Mucosa of gallbladder (tissue), 1 donor: ENCODE measurements around the gene XPO4. TPM values are rescaled to one million over a fixed set of nuclear protein-coding genes. Genes with fewer than 3 reads are reported as not detected.
A peak's percentile ranks its signal among the peaks of the same experiment; 100 is the strongest.
"Not testable (repeated sequence)": the region's sequence is repeated elsewhere in the genome, so short reads cannot be mapped to it uniquely, and the experiment has no call there.

Source experiments
- DNase-seq: peaks from one replicate; pipeline ENCODE4 v3.0.0-alpha.2; 2020; ENCODE audit warnings: low spot score
- total RNA-seq: library from RNA; stranded (reverse); gene quantifications from one replicate; pipeline ENCODE4 v1.2.1, GENCODE V29; 2021
- donor health status: DM: no; HTN: no; CAD: no.

The XPO4 gene
- total RNA-seq, 1 donor from 2014 or later = 12.0 TPM

DNA sequence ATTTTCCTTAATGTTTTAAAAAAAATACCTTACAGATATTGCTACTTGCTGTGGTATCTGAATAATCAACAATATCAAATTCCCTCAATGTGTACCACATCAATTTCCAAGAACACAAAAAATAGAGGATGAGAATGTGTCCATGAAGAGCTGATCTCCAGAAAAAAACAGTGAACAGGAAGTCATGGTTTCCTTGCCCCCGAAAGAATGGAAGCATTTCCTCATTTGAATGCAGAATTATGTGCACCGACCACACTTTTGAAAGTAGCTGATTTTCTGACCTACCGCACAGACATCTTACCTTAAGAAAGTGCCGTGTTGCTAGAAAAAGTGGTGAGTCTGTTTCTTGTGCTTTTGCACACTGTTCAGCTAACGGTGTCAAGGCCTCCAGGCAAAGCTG is 115.4 kb downstream of the XPO4 start:
- DNase-seq = no peak

GRCh38 chr13:20782116-20782708 is 120.3 kb downstream of the XPO4 start:
- no peak for DNase-seq

DNA sequence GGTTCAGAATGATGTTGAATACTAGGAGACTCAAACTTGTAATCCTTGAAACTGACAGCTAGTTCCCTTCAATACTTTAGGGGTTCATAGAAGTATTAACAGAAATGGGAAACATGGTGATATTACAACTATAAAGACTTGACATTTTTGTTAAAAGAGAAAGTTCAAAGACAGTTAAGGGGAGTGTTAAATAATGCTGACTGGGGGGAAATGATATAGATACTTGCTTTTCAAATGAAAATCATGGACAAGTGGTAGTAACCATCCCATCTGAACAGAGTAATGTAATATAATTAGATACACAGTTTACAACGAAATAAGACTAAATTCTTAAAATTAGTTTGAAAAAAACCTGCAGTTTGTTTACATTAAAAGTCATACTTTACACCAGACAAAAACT is 122.2 kb downstream of the XPO4 start:
- DNase-seq = no peak

DNA sequence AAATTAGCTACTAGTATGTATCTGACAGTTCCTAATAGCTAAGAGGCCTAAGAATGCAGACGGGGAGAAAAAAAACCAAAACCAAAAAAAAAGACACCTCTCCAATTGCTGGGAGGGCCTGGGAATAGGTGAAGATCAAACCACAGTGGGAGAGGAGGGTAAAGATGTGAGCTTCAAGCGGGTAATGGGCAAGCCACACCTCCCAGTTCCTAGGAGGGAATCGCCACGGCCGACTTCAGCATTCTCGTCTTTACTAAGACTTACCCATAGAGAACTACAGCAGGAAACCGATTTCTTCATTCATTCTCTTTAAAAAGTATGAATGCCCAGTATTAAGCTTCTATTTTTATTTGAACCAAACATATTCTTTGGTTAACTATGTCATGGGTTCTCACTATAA is 123.1 kb downstream of the XPO4 start:
- DNase-seq = no peak

DNA sequence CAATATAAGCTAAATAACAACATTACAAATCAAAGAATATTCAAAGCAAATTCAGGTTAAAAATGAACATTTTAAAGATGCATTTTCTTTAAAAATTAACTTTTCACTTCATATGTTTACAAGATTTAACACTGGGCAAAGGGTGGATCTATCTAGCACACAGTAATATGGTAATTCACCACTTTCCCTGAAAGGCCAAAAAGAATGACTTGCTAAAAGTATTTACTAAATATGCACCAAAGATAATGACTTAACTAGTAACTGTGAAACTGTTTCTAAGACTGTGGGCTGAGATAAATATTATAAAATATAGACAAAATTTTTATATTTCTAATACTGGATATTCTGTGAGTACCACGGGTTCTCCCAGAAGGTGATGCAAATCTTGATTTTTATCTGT is 124.2 kb downstream of the XPO4 start:
- DNase-seq = no peak

GRCh38 chr13:20776751-20777150 is 125.8 kb downstream of the XPO4 start:
- no peak for DNase-seq

GRCh38 chr13:20775961-20776360 is 126.6 kb downstream of the XPO4 start:
- DNase-seq = no peak

GRCh38 chr13:20774746-20775145 is 127.8 kb downstream of the XPO4 start:
- DNase-seq = no peak

GRCh38 chr13:20773194-20774080 is 129.1 kb downstream of the XPO4 start, which contains the start of gene EEF1AKMT1:
TSS of gene EEF1AKMT1 (minus strand) at chr13:20773961. CDS start at chr13:20757598, 16,363 bp downstream.
- peak; percentile 94 for DNase-seq

DNA sequence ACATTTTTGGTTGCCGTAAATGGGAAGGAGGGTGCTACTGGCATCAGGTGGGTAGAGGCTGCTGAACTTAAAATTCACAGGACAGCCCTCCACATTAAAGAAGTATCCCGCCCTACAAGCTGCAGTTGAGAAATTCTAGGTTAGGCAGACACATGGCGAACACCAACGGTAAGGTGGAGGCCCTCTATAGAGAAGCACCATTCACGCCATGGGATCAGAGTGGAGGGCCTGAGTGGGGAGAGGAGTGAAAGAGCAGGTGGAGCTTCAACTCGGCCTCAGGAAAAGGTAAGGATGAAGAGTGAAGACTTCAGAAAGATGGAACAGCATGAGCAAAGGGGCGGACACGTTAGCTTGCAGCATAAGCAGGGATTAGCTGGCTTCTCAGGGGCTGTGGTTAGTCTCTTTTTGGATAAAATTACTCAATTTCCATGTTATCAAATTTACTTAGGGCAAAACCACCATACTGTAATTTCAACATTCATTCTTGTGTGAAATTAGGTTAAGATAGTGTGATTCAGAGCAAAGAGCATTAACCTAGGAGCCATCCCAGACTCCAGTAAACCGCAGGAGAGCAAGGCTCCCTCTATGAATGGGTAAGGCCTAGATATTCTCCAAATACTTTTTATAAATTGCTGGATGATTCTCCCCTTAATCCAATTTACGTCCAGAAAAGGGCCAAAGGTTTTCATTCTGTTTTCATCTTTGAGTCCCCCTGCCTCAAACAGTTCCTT is 130.0 kb downstream of the XPO4 start:
- DNase-seq = no peak

- DNase-seq = no peak
Measured at GRCh38 chr13:20769834-20770233, 132.7 kb downstream of the XPO4 start.

DNA sequence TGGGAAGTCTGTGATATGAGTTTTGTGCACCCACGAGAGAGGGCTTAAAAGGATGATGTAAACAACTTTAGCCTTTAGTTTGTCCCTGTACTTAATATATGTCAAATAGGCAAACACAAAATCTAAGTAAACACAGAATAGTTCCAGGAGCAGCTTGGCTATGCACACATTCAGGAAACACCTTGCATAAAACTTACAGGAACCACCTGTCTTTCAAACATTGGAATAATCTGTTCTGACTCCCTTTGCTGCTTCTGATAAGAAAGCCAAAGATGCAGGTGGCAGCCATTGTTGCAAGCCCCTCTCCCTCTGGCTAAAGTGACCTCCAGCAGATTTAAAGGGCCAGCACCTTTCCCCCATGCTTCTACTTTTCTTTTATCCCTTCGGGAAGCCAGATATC is 133.5 kb downstream of the XPO4 start:
- no peak for DNase-seq

- DNase-seq = no peak
Measured at GRCh38 chr13:20767309-20767943, 135.1 kb downstream of the XPO4 start.

- DNase-seq = no peak
Measured at GRCh38 chr13:20760872-20761271, 141.7 kb downstream of the XPO4 start.

DNA sequence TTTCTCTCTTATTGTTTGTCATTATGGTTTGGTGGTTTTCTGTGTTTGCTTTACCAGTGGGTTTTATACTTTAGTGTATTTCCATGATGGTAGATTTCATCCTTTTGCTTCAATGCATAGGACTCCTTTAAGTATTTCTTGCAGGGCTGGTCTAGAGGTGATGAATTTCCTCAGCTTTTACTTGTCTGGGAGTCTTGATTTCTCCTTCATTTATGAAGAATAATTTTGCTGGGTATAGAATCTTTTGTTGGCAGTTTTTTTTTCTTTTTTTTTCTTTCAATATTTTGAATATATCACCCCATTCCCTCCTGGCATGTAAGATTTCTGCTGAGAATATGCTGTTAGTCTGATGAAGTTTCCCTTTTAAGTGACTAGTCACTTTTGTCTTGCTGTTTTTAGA is 148.5 kb downstream of the XPO4 start:
- no peak for DNase-seq

- no peak for DNase-seq
Measured at GRCh38 chr13:20749377-20749776, 153.2 kb downstream of the XPO4 start.

- DNase-seq = not testable (repeated sequence)
Measured at GRCh38 chr13:20743830-20744404, 158.6 kb downstream of the XPO4 start.

GRCh38 chr13:20740021-20740420 is 162.5 kb downstream of the XPO4 start:
- no peak for DNase-seq

GRCh38 chr13:20738616-20739015 is 163.9 kb downstream of the XPO4 start:
- DNase-seq = no peak

GRCh38 chr13:20729633-20730585 is 172.6 kb downstream of the XPO4 start:
- DNase-seq = no peak
